ENCODE results near the gene TPCN2. TPM values are rescaled to one million over a fixed set of nuclear protein-coding genes. Genes with fewer than 3 reads are reported as not detected.

The TPCN2 gene
- total RNA-seq, 6 donors from 2014 or later: 12.5 to 61.8 (median 18.8) TPM

- 81 to 86% methylated on average over 6 to 28 of the region's 28 CpGs for WGBS, 2 donors
- H3K4me1 ChIP-seq: peaks cover 0 to 16% (median 3%) of the 10 kb centered on the region in 4 donors
- H3K36me3 ChIP-seq: peaks cover 0 to 59% (median 25%) of the 10 kb centered on the region in 4 donors
- DNase-seq: peak in 1 of 2 donors; percentile 72
- ATAC-seq (ENCODE audit: low FRiP score in 2 of 2): peak in 1 of 2 donors; percentile 27
- TF ChIP-seq CTCF (IDR thresholded peaks at IDR 0.05) (no peak), POLR2AphosphoS5 (IDR thresholded peaks at IDR 0.05) (no peak), EP300 (IDR thresholded peaks at IDR 0.05) (no peak), POLR2A (IDR thresholded peaks at IDR 0.05) (no peak)
- H3K27ac ChIP-seq: peak overlapping the region; percentile 48 to 81 (median 62)
- H3K4me3 ChIP-seq: no peak overlapping the region
- no peaks in the 10 kb centered on the region for H3K9me3 ChIP-seq
- no peaks in the 10 kb centered on the region for H3K27me3 ChIP-seq
Measured at GRCh38 chr11:69086152-69087132, 37.7 kb downstream of the TPCN2 start.

DNA sequence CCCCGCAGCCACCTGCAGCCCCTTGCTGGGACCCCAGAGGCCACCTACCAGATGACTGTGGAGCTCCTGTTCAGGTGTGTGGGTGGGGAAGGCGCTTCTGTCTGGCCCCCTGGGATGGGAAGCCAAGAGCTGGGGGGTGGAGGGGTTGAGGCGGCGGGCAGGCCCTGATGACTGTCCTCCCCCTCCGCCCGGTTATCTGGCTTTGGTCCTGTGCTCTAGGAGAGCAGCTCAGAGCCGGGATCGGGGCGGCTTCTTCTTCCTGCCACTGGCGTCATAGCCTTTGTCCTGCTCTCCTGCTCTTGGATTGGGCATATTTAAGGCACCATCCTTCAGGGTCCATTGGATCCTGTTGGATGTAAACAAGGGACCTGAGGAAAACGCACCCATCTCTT, 38.4 kb downstream of the TPCN2 start:
- Histone ChIP-seq H3K27me3 (no peaks in the 10 kb centered on the region), H3K27ac (peak overlapping the region; percentile 48 to 81 (median 62)), H3K4me3 (no peak overlapping the region), H3K9me3 (no peaks in the 10 kb centered on the region), H3K36me3 (peaks cover 0 to 56% (median 21%) of the 10 kb centered on the region in 4 donors), H3K4me1 (peaks cover 0 to 16% (median 3%) of the 10 kb centered on the region in 4 donors)
- 78 to 94% methylated on average over 8 to 9 of the region's 11 CpGs for WGBS, 2 donors
- DNase-seq: no peak
- ATAC-seq (ENCODE audit: low FRiP score in 2 of 2): no peak
- no peak for TF ChIP-seq CTCF (IDR thresholded peaks at IDR 0.05)
- TF ChIP-seq POLR2A (IDR thresholded peaks at IDR 0.05): no peak
- no peak for TF ChIP-seq EP300 (IDR thresholded peaks at IDR 0.05)
- TF ChIP-seq POLR2AphosphoS5 (IDR thresholded peaks at IDR 0.05): no peak

- Histone ChIP-seq H3K36me3 (peaks cover 0 to 57% (median 20%) of the 10 kb centered on the region in 4 donors), H3K4me1 (peaks cover 0 to 16% (median 3%) of the 10 kb centered on the region in 4 donors), H3K27me3 (no peaks in the 10 kb centered on the region), H3K9me3 (no peaks in the 10 kb centered on the region), H3K27ac (peak overlapping the region in 3 of 4 donors; percentile 7 to 81 (median 8)), H3K4me3 (no peak overlapping the region)
- WGBS, 2 donors: 85 to 94% methylated on average over 7 to 14 of the region's 14 CpGs
- TF ChIP-seq EP300 (IDR thresholded peaks at IDR 0.05) (no peak), CTCF (IDR thresholded peaks at IDR 0.05) (no peak), POLR2AphosphoS5 (IDR thresholded peaks at IDR 0.05) (no peak), POLR2A (IDR thresholded peaks at IDR 0.05) (no peak)
- DNase-seq (no peak), ATAC-seq (ENCODE audit: low FRiP score in 2 of 2) (no peak)
Measured at GRCh38 chr11:69087811-69088210, 39.1 kb downstream of the TPCN2 start.

- WGBS, 2 donors: 40 to 41% methylated on average over 11 of the region's 11 CpGs
- no peaks in the 10 kb centered on the region for H3K9me3 ChIP-seq
- H3K36me3 ChIP-seq: peaks cover 0 to 54% (median 17%) of the 10 kb centered on the region in 4 donors
- DNase-seq: peak; percentile 65 to 76
- TF ChIP-seq CTCF (IDR thresholded peaks at IDR 0.05) (peak; percentile 36 to 72 (median 65)), POLR2A (IDR thresholded peaks at IDR 0.05) (no peak)
- ATAC-seq (ENCODE audit: low FRiP score in 2 of 2): peak; percentile 75 to 79
- no peak overlapping the region for H3K4me3 ChIP-seq
- peaks cover 0 to 16% (median 3%) of the 10 kb centered on the region in 4 donors for H3K4me1 ChIP-seq
- H3K27me3 ChIP-seq: no peaks in the 10 kb centered on the region
- peak overlapping the region in 1 of 4 donors; percentile 81 for H3K27ac ChIP-seq
Measured at GRCh38 chr11:69088676-69089146, 40.0 kb downstream of the TPCN2 start.

All from upper lobe of left lung (tissue), 6 donors.